AML-193 (cell line): ENCODE data around the gene SMYD3.

Source experiments
- DNase-seq, 2 experiments: peaks; one replicate each; lab custom pipeline; 2025; lab: John Stamatoyannopoulos, UW

Gene SMYD3

GRCh38 chr1:246032031-246032551, 475.0 kb downstream of the SMYD3 start:
- no peak for DNase-seq

GRCh38 chr1:246029616-246030015, 477.5 kb downstream of the SMYD3 start:
- no peak for DNase-seq

DNA sequence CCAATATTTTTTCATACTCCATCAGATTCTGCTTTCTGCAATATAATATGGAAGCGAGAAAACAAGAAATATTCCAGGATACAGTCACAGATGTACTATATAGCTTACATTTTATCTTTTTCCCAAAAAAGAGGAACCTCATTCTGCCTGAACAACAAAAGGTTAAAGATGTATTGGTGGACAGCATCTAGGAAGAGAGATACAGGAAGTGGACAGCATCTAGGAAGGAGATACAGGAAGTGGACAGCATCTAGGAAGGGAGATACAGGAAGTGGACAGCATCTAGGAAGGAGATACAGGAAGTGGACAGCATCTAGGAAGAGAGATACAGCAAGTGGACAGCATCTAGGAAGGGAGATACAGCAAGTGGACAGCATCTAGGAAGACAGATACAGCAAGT, 483.0 kb downstream of the SMYD3 start:
- peak in 1 of 2 experiments; percentile 18 for DNase-seq

GRCh38 chr1:246020211-246020954, 486.7 kb downstream of the SMYD3 start:
- DNase-seq: peak; percentile 66 to 73

DNA sequence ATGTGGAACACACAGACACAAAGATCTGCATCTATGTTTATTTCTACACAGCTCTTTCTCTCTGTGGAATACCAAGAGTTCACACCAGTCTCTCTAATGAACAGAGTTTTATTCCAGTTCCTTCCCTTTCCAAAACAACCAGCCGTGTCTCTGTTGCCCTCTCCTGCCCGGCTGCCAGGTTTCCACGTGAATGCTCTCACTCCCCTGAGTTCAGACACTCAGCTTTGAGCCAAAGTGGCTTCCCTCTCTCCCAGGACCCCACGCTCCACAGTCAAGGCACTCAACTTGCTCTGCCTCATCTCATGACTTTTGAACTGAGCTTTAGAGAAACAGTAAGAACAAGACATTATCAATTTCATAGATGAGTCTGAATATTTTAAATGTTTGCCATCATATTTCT, 488.9 kb downstream of the SMYD3 start:
- no peak for DNase-seq

DNA sequence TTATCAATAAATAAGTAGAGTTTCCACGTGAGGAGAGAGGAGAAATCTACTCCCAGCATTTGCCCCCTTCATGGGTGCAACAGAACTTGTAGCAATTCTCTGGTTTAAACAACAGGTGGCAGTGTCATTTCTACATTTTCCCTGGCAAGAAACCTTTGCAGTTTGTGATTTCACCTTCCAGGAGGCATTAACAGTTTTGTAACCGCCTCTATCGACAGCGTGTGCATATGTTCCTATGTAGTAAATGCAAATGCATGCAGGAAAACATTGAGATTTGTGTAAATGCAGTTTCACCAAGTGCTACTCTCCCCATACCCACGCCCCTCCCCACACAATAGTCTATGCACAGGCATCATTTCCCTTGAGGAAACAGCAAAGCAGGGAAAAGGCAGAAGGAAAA, 494.7 kb downstream of the SMYD3 start:
- DNase-seq: peak; percentile 49 to 56

GRCh38 chr1:246010386-246010785, 496.7 kb downstream of the SMYD3 start:
- DNase-seq: no peak

DNA sequence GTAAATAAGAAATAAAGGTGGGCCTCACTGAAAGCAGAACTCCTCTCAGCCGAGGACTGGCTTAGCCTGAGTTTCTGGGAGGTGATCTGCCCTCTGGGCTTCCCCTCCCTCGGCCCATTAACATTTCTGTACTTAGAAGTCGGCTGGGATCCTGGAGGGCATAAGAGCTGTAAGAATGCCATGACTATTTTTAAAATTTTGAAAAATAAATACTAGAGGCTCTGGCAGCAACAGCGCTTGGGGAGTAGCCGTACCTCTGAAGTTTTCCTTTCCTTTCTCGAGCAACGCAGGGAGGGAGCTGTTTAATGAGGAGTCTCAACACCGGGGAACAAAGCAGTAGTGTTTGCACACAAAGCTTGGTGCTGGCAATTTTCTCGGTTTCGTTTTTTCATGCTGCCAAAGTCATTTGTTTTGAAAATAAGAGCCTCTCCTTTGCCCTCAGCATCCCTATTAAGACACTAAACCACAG, 498.7 kb downstream of the SMYD3 start:
- no peak for DNase-seq

DNA sequence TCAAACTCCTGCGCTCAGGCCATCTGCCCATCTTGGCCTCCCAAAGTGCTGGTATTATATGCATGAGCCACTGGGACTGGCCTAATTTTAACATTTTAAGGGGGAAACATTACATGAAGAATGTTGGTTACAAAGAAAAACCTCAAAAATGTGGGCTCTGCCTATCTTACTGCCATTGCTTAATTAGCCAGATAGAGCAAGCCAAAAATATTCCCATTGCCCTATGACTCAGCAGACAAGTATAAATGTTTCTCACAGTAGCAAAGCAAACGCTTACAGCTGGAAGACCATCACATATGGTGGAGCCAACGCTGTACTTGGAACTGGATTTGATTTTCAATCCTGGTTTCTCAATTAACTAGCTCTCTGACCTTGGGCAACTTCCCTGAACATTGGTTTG, 502.0 kb downstream of the SMYD3 start:
- no peak for DNase-seq

GRCh38 chr1:246004301-246004700, 502.8 kb downstream of the SMYD3 start:
- no peak for DNase-seq

- DNase-seq: no peak
Measured at GRCh38 chr1:246003442-246003730, 503.7 kb downstream of the SMYD3 start.

- peak; percentile 44 to 55 for DNase-seq
Measured at GRCh38 chr1:246002725-246003441, 504.2 kb downstream of the SMYD3 start.

GRCh38 chr1:246001837-246002230, 505.2 kb downstream of the SMYD3 start:
- no peak for DNase-seq

DNA sequence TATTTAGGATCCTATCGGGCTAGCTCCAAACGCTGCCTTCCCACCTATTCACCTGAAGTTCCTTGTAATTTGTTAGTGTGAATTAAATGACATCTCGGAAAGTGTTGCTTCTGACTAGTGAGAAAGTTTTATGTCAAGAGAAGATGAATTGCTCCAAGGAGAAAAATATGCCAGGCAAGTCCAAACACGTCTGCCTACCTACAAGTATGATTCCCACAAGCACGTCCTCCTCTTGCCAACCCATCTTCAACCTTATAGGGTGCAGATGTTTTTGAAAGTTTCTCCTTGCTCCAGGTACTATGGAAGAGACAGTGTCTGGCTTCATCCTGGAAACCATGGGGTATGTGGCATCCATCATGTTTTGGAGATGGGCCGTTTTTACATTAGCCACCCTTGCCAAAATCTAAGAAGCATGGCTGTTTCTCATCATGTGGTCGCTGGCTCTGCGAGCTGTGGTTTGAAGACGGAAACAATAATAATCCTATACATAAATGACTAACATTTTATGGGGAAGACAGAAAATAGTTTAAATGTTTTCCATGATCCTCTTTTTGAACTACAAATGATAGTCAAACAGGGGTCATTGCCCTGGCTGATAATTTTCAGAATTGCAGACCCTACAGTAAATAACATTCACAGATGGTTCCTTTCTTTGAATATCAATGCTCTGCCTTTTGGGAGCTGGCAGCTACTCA, 505.8 kb downstream of the SMYD3 start:
- DNase-seq: no peak

DNA sequence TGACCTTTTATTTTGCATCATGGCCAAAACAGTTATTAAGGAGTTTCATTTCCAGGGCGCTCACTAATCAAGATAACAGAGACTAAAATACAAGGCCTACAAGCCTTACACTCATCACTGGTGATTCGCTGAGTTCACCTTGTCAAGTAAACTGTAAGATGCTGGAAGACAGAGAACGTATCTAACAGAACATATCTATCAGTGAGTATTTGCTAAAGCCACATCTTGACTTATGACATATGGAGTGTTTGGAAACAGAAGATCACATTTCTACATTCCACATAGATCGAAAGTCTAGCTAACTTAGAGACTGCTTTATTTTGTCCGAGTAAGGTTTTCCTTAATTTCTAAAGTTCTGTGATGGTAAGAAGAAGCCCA, 506.5 kb downstream of the SMYD3 start:
- no peak for DNase-seq

DNA sequence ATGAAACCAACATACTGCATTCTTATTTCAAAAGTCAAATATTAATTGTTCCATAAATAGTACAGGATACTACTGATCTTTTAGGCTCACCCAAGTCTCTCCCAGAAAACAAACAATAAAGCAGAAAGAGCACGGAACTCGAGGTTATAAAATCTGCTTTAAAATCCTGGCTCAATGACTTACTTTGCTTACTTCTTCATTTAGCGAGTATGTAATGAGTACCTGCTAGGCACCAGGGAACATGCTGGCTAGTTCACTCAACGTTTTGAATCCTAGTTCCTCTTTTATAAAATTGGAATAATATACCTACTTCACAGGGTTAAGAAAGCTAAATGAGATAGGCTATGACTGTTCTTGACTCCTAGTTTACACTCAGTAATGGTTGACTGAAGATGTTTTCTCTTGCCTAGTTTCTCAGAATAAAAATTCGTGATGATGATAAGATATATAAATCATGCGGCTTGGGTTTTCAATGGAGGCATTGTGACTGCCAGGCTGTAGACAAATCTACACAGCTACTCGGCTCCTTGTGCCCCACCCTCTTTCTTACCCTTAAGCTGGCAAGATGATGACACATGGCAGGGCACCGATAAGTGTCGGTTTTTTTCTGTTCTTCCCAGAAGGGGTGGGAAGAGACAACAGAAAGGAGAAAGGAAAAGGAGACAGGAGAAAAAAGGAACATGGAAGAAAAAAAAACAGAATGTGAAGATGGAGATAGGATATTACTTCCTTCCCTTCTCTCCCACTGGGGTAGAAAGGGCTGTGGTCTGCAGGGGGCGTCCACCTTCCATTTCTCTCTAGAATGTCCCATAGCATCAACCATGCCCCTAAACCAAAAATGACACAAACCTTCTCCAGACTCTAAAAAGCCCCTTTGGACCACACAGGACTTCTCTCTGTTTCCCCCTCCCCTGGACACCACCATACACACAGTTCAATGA, 507.1 kb downstream of the SMYD3 start:
- DNase-seq: peak in 1 of 2 experiments; percentile 14

DNA sequence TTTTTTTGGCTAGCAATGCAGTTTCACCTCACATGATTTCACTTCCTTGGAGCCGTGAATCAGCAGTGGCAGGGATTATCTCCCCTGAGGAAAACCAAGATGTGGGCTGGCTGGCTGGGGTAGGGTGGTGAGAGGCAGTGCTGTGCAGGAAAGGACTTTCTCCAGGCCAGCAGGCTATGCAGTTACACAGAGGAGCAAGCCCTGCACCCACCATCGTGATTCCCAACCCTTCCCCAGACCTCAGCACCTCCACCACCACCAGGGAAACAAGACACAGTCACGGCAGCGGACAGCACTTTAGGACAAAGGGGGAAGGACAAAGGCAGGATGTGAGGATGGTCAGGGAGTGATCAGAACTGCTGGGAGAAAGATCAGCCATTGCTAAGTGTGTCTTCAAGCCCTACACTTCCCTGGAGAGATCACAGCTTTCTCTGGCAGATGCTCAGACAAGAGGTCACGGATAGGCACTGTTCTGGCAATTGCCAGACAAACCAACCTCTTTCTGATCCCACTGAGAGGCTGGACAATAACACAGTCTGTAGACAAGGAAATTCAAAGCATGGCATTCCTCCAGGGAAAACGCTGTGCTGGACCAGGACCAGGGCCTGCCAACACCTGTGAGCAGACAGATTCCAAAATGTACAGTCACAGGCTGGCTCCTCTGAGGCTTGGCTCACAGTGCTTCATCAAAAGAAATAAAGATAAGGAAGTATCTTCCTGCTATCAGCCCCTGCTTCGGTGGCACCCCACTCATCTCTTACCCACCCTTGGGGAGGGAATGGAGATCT, 509.4 kb downstream of the SMYD3 start:
- DNase-seq: no peak

GRCh38 chr1:245996811-245997210, 510.3 kb downstream of the SMYD3 start:
- no peak for DNase-seq

- no peak for DNase-seq
Measured at GRCh38 chr1:245995474-245995873, 511.6 kb downstream of the SMYD3 start.

DNA sequence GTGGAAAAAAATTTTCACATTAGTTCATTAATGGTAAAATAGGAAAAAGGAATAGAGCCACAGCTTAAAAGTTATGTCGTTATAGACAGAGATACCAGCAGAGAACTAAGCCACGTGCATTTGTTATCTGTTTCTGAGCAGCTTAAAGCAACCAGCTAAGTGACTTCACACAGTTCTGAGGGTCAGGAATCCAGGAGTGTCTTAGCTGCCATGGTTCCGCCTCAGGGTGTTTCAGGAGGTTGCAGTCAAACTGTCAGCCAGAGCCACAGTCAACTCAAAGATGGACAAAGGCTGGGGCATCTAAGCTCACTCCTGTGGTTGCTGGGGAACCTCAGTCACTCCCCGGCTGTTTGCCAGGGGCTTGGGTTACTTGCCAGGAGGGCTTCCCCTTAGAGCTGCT, 515.8 kb downstream of the SMYD3 start:
- no peak for DNase-seq
